LNCAP (cell line): ENCODE measurements around the gene PRR36.

ENCODE experiments used
- CTCF ChIP-seq: fragments of 450-650 bp; IDR thresholded peaks from 2 replicates; pipeline ENCODE4 v1.5.1; 2017; ENCODE audit warnings: mild to moderate bottlenecking

The PRR36 gene

GRCh38 chr19:7909471-7910067 is 35.4 kb upstream of the PRR36 start:
- no peak for TF ChIP-seq CTCF

GRCh38 chr19:7908742-7909461 is 34.7 kb upstream of the PRR36 start:
- no peak for TF ChIP-seq CTCF

- no peak for TF ChIP-seq CTCF
Measured at GRCh38 chr19:7908078-7908699, 34.0 kb upstream of the PRR36 start.

GRCh38 chr19:7907544-7907943 is 33.4 kb upstream of the PRR36 start:
- TF ChIP-seq CTCF: no peak

GRCh38 chr19:7907122-7907521 is 32.9 kb upstream of the PRR36 start:
- TF ChIP-seq CTCF: no peak

- no peak for TF ChIP-seq CTCF
Measured at GRCh38 chr19:7905859-7906258, 31.7 kb upstream of the PRR36 start.

- TF ChIP-seq CTCF: no peak
Measured at GRCh38 chr19:7905268-7905667, 31.1 kb upstream of the PRR36 start.
